GM23338 (cell line): ENCODE data around the gene TMEM209. TPM values are rescaled to one million over a fixed set of nuclear protein-coding genes. Genes with fewer than 3 reads are reported as not detected.

Experiments
- ATAC-seq: fragments of 200-7000 bp; cut with Tn5 transposase; 3 replicates; pipeline ENCODE4 v1.9.1; 2020
- DNase-seq: peaks from one replicate; pipeline ENCODE4 v3.0.0-alpha.2; 2015; ENCODE audit warnings: low spot score
- H2AFZ ChIP-seq: fragments of 200-600 bp; sonication (generic); 2 replicates; pipeline ENCODE4 v1.8.0; 2016; ENCODE audit warnings: antibody characterized with exemption, mild to moderate bottlenecking, moderate library complexity
- H3F3A ChIP-seq: fragments of 200-600 bp; sonication (generic); replicated peaks from 2 replicates; pipeline ENCODE4 v1.8.0; 2017; ENCODE audit warnings: antibody characterized with exemption, mixed run types, low read depth
- H3K27ac ChIP-seq: fragments of 200-600 bp; sonication (generic); 2 replicates; pipeline ENCODE4 v1.6.1; 2016; ENCODE audit warnings: low read depth
- H3K27me3 ChIP-seq: fragments of 200-600 bp; sonication (generic); 2 replicates; pipeline ENCODE4 v1.8.0; 2016; ENCODE audit warnings: mild to moderate bottlenecking, mixed run types, moderate library complexity; ENCODE audit not compliant: insufficient read depth
- H3K36me3 ChIP-seq: fragments of 200-600 bp; sonication (generic); 2 replicates; pipeline ENCODE4 v1.8.0; 2016; ENCODE audit warnings: mild to moderate bottlenecking; ENCODE audit not compliant: insufficient read depth
- H3K4me1 ChIP-seq: fragments of 200-600 bp; sonication (generic); 2 replicates; pipeline ENCODE4 v1.8.0; 2016; ENCODE audit warnings: mild to moderate bottlenecking, moderate library complexity; ENCODE audit not compliant: insufficient read depth
- H3K4me2 ChIP-seq: fragments of 200-600 bp; sonication (generic); 2 replicates; pipeline ENCODE4 v1.7.1; 2017; ENCODE audit warnings: mixed run types
- H3K4me3 ChIP-seq: fragments of 200-600 bp; sonication (generic); 2 replicates; pipeline ENCODE4 v1.6.1; 2016; ENCODE audit warnings: mixed run types
- H3K79me2 ChIP-seq: fragments of 200-600 bp; sonication (generic); replicated peaks from 2 replicates; pipeline ENCODE4 v1.8.0; 2017; ENCODE audit warnings: mild to moderate bottlenecking; ENCODE audit not compliant: insufficient read depth
- H3K9me2 ChIP-seq: fragments of 200-600 bp; sonication (generic); 2 replicates; pipeline ENCODE4 v1.8.0; 2017; ENCODE audit not compliant: insufficient read depth
- H4K20me1 ChIP-seq: fragments of 200-600 bp; sonication (generic); replicated peaks from 2 replicates; pipeline ENCODE4 v1.8.0; 2017; ENCODE audit warnings: mild to moderate bottlenecking; ENCODE audit not compliant: insufficient read depth
- H3K27ac Mint-ChIP-seq: 2 replicates; pipeline ENCODE4 v1.8.0; 2020; ENCODE audit warnings: inconsistent platforms, mild to moderate bottlenecking, moderate library complexity, mixed read lengths
- H3K27me3 Mint-ChIP-seq: 3 replicates; pipeline ENCODE4 v1.8.0; 2022; ENCODE audit warnings: low read depth, mild to moderate bottlenecking, moderate library complexity, mixed read lengths, inconsistent platforms; ENCODE audit not compliant: insufficient read depth, poor library complexity
- H3K36me3 Mint-ChIP-seq: 3 replicates; pipeline ENCODE4 v1.8.0; 2021; ENCODE audit warnings: low read depth, mild to moderate bottlenecking, inconsistent platforms, moderate library complexity, mixed read lengths
- H3K4me1 Mint-ChIP-seq: 3 replicates; pipeline ENCODE4 v1.8.0; 2020; ENCODE audit warnings: mild to moderate bottlenecking, inconsistent platforms, mixed read lengths
- H3K4me3 Mint-ChIP-seq: 3 replicates; pipeline ENCODE4 v1.8.0; 2021; ENCODE audit warnings: moderate library complexity, mild to moderate bottlenecking, inconsistent platforms, mixed read lengths
- H3K9me3 Mint-ChIP-seq: 3 replicates; pipeline ENCODE4 v1.8.0; 2020; ENCODE audit warnings: moderate library complexity, mild to moderate bottlenecking, inconsistent platforms, mixed read lengths
- CREB1 ChIP-seq: fragments of 250-450 bp; sonication (Bioruptor Pico); IDR thresholded peaks from 2 replicates; pipeline ENCODE4 v1.5.0; 2020; ENCODE audit warnings: low read depth, mild to moderate bottlenecking, moderate library complexity
- CTCF ChIP-seq, 2 experiments: fragments of 200-600 bp in 1 of 2; sonication (generic) in 1 of 2; conservative IDR thresholded peaks; 2 replicates each; pipeline versions ENCODE4 v1.5.1 to v1.6.1; 2016 to 2017; ENCODE audit warnings: antibody characterized with exemption in 2 of 2, low read depth in 2 of 2, mild to moderate bottlenecking in 2 of 2, moderate library complexity in 1 of 2
- EZH2 ChIP-seq: fragments of 200-600 bp; sonication (generic); IDR thresholded peaks from one replicate; pipeline ENCODE4 v1.8.0; 2017; ENCODE audit warnings: antibody characterized with exemption, mild to moderate bottlenecking, low read depth; ENCODE audit not compliant: unreplicated experiment
- EZH2phosphoT487 ChIP-seq: fragments of 200-600 bp; sonication (generic); IDR thresholded peaks from one replicate; pipeline ENCODE4 v1.8.1; 2018; ENCODE audit warnings: antibody characterized with exemption; ENCODE audit not compliant: unreplicated experiment
- JUNB ChIP-seq: IDR thresholded peaks from one replicate; pipeline ENCODE4 v1.6.1; 2016; ENCODE audit warnings: antibody characterized with exemption; ENCODE audit not compliant: unreplicated experiment
- NANOG ChIP-seq: IDR thresholded peaks from 2 replicates; pipeline ENCODE4 v1.6.1; 2016; ENCODE audit warnings: antibody characterized with exemption, borderline replicate concordance
- POLR2AphosphoS5 ChIP-seq: IDR thresholded peaks from 2 replicates; pipeline ENCODE4 v1.6.1; 2016; ENCODE audit warnings: antibody characterized with exemption, low read depth
- REST ChIP-seq: IDR thresholded peaks from one replicate; pipeline ENCODE4 v1.6.1; 2018; ENCODE audit warnings: antibody characterized with exemption; ENCODE audit not compliant: unreplicated experiment
- STAT1 ChIP-seq: IDR thresholded peaks from one replicate; pipeline ENCODE4 v1.6.1; 2016; ENCODE audit warnings: antibody characterized with exemption; ENCODE audit not compliant: unreplicated experiment
- ZNF114 ChIP-seq: fragments of 250-450 bp; sonication (Bioruptor Pico); IDR thresholded peaks from 2 replicates; pipeline ENCODE4 v1.5.0; 2020; ENCODE audit warnings: mild to moderate bottlenecking, moderate library complexity
- ZNF331 ChIP-seq: fragments of 250-450 bp; sonication (Bioruptor Pico); IDR thresholded peaks from 2 replicates; pipeline ENCODE4 v1.5.0; 2020; ENCODE audit warnings: low read depth, mild to moderate bottlenecking, moderate library complexity
- polyA plus RNA-seq: library from polyadenylated mRNA; unstranded; fragments of >200 nt; fragmentation: Nextera tagmentation; extraction: Ambion mirVana; gene quantifications from 2 replicates; pipeline ENCODE4 v1.2.1, GENCODE V29; 2016
- total RNA-seq: library from RNA; depleted of rRNA; stranded (reverse); fragments of >200 nt; shearing (Covaris generic); gene quantifications from 2 replicates; pipeline ENCODE4 v1.2.3, GENCODE V29; 2014
- TF ChIP-seq, protein P1 (sequence below): fragments of 250-450 bp; sonication (Bioruptor Pico); IDR thresholded peaks from 2 replicates; pipeline ENCODE4 v1.5.0; 2020; ENCODE audit warnings: mild to moderate bottlenecking, moderate library complexity
- TF ChIP-seq, protein P2 (sequence below): IDR thresholded peaks from 2 replicates; pipeline ENCODE4 v1.6.1; 2016; ENCODE audit warnings: antibody characterized with exemption

TMEM209 gene
- total and polyA plus RNA-seq, 2 experiments from 2014 or later: 18.6 to 26.2 TPM

- Histone ChIP-seq H3K9me2 (no peaks in the 10 kb centered on the region), H3K27me3 (no peaks in the 10 kb centered on the region), H3K36me3 (peaks cover 4% of the 10 kb centered on the region; the same call in 1 of the 2 replicates), H2AFZ (no peak overlapping the region), H3K4me3 (no peak overlapping the region), H3K4me2 (no peak overlapping the region), H4K20me1 (no peaks in the 10 kb centered on the region; the same call in none of the 2 replicates), H3F3A (no peaks in the 10 kb centered on the region), H3K79me2 (no peaks in the 10 kb centered on the region), H3K27ac (0 out of 2 replicates have a peak overlapping the region, but pooled peaks have one; percentile 39), H3K4me1 (peaks cover 10% of the 10 kb centered on the region; the same call in 1 of the 2 replicates)
- peak; percentile 32; the same call in 1 of the 3 replicates for ATAC-seq
- TF ChIP-seq REST (no peak), CTCF (conservative IDR thresholded peaks at IDR 0.05; ENCODE audit: low read depth in 2 of 2) (no peak), EZH2phosphoT487 (no peak), ZNF114 (CRISPR knock-in tag) (no peak), CREB1 (CRISPR knock-in tag) (no peak), POLR2AphosphoS5 (no peak), STAT1 (no peak), NANOG (no peak), JUNB (no peak), EZH2 (no peak), ZNF331 (CRISPR knock-in tag) (no peak)
- TF ChIP-seq, protein P1, sequence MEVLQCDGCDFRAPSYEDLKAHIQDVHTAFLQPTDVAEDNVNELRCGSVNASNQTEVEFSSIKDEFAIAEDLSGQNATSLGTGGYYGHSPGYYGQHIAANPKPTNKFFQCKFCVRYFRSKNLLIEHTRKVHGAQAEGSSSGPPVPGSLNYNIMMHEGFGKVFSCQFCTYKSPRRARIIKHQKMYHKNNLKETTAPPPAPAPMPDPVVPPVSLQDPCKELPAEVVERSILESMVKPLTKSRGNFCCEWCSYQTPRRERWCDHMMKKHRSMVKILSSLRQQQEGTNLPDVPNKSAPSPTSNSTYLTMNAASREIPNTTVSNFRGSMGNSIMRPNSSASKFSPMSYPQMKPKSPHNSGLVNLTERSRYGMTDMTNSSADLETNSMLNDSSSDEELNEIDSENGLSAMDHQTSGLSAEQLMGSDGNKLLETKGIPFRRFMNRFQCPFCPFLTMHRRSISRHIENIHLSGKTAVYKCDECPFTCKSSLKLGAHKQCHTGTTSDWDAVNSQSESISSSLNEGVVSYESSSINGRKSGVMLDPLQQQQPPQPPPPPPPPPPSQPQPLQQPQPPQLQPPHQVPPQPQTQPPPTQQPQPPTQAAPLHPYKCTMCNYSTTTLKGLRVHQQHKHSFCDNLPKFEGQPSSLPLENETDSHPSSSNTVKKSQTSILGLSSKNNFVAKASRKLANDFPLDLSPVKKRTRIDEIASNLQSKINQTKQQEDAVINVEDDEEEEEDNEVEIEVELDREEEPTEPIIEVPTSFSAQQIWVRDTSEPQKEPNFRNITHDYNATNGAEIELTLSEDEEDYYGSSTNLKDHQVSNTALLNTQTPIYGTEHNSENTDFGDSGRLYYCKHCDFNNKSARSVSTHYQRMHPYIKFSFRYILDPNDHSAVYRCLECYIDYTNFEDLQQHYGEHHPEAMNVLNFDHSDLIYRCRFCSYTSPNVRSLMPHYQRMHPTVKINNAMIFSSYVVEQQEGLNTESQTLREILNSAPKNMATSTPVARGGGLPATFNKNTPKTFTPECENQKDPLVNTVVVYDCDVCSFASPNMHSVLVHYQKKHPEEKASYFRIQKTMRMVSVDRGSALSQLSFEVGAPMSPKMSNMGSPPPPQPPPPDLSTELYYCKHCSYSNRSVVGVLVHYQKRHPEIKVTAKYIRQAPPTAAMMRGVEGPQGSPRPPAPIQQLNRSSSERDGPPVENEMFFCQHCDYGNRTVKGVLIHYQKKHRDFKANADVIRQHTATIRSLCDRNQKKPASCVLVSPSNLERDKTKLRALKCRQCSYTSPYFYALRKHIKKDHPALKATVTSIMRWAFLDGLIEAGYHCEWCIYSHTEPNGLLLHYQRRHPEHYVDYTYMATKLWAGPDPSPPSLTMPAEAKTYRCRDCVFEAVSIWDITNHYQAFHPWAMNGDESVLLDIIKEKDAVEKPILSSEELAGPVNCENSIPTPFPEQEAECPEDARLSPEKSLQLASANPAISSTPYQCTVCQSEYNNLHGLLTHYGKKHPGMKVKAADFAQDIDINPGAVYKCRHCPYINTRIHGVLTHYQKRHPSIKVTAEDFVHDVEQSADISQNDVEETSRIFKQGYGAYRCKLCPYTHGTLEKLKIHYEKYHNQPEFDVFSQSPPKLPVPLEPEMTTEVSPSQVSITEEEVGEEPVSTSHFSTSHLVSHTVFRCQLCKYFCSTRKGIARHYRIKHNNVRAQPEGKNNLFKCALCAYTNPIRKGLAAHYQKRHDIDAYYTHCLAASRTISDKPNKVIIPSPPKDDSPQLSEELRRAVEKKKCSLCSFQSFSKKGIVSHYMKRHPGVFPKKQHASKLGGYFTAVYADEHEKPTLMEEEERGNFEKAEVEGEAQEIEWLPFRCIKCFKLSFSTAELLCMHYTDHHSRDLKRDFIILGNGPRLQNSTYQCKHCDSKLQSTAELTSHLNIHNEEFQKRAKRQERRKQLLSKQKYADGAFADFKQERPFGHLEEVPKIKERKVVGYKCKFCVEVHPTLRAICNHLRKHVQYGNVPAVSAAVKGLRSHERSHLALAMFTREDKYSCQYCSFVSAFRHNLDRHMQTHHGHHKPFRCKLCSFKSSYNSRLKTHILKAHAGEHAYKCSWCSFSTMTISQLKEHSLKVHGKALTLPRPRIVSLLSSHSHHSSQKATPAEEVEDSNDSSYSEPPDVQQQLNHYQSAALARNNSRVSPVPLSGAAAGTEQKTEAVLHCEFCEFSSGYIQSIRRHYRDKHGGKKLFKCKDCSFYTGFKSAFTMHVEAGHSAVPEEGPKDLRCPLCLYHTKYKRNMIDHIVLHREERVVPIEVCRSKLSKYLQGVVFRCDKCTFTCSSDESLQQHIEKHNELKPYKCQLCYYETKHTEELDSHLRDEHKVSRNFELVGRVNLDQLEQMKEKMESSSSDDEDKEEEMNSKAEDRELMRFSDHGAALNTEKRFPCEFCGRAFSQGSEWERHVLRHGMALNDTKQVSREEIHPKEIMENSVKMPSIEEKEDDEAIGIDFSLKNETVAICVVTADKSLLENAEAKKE: no peak
- TF ChIP-seq, protein P2, sequence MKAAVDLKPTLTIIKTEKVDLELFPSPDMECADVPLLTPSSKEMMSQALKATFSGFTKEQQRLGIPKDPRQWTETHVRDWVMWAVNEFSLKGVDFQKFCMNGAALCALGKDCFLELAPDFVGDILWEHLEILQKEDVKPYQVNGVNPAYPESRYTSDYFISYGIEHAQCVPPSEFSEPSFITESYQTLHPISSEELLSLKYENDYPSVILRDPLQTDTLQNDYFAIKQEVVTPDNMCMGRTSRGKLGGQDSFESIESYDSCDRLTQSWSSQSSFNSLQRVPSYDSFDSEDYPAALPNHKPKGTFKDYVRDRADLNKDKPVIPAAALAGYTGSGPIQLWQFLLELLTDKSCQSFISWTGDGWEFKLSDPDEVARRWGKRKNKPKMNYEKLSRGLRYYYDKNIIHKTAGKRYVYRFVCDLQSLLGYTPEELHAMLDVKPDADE: no peak
- no peak overlapping the region for H3K27ac Mint-ChIP-seq
- H3K27me3 Mint-ChIP-seq: no peaks in the 10 kb centered on the region
- H3K36me3 Mint-ChIP-seq: peaks cover 17% of the 10 kb centered on the region; the same call in 2 of the 3 replicates
- DNase-seq: no peak
- no peak overlapping the region for H3K4me3 Mint-ChIP-seq
- H3K4me1 Mint-ChIP-seq: peaks cover 15% of the 10 kb centered on the region
- H3K9me3 Mint-ChIP-seq: no peaks in the 10 kb centered on the region
Observed at GRCh38 chr7:130131964-130132875, 73.0 kb downstream of the TMEM209 start.
